Neural cell (in vitro differentiated cells): ENCODE results near the gene PON3.

Experiments used
- POLR2AphosphoS5 ChIP-seq: IDR thresholded peaks from 2 replicates; pipeline ENCODE4 v1.6.1; 2012
- RAD21 ChIP-seq: fragments of 450-650 bp; conservative IDR thresholded peaks from 2 replicates; pipeline ENCODE4 v1.6.1; 2014; ENCODE audit warnings: antibody characterized with exemption, mild to moderate bottlenecking, moderate library complexity
- TF ChIP-seq, protein P1 (sequence below): IDR thresholded peaks from 2 replicates; pipeline ENCODE4 v1.6.1; 2012; ENCODE audit warnings: borderline replicate concordance
- TF ChIP-seq, protein P2 (sequence below): fragments of 450-650 bp; IDR thresholded peaks from 2 replicates; pipeline ENCODE4 v1.5.1; 2014; ENCODE audit warnings: antibody characterized with exemption, mild to moderate bottlenecking, moderate library complexity; ENCODE audit not compliant: poor library complexity, severe bottlenecking

DNA sequence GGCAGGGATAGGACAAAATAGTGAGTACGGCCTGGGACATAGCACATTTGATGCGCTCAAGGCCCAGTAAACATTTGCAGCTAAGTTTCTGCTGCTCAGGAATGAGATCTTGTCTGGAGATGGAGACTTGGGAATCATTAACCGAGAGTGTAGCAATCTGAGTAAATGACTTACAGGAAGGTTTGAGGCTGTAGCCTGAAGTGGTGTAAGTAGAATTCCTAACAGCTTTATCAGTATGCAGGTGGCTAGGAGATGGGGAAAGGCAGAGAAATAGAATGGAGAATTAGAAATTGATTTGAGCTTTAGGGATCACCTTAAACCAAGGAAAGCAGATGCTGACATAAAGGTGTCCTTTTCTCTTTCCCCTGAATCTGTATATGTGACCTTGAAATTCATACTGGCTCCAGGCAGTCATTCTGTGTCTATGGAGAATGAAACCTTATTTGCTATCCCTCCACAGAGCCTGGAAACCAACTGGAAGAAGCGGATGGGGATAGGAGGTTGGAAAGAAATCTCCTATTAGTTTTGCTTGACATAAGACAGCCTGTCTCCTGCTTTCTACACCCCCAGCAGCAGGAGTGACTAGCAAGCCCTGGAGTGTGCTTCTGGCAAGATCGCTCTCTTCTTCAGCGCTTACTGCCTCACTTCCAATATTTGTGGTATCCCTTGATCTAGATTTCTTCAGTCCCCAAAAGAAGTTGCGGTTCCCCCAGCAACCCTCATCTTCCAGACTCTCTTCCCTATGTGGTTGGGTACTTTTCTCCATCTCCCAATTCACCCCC, 45.1 kb upstream of the PON3 start:
- TF ChIP-seq RAD21 (no peak), POLR2AphosphoS5 (no peak)
- TF ChIP-seq, protein P1, sequence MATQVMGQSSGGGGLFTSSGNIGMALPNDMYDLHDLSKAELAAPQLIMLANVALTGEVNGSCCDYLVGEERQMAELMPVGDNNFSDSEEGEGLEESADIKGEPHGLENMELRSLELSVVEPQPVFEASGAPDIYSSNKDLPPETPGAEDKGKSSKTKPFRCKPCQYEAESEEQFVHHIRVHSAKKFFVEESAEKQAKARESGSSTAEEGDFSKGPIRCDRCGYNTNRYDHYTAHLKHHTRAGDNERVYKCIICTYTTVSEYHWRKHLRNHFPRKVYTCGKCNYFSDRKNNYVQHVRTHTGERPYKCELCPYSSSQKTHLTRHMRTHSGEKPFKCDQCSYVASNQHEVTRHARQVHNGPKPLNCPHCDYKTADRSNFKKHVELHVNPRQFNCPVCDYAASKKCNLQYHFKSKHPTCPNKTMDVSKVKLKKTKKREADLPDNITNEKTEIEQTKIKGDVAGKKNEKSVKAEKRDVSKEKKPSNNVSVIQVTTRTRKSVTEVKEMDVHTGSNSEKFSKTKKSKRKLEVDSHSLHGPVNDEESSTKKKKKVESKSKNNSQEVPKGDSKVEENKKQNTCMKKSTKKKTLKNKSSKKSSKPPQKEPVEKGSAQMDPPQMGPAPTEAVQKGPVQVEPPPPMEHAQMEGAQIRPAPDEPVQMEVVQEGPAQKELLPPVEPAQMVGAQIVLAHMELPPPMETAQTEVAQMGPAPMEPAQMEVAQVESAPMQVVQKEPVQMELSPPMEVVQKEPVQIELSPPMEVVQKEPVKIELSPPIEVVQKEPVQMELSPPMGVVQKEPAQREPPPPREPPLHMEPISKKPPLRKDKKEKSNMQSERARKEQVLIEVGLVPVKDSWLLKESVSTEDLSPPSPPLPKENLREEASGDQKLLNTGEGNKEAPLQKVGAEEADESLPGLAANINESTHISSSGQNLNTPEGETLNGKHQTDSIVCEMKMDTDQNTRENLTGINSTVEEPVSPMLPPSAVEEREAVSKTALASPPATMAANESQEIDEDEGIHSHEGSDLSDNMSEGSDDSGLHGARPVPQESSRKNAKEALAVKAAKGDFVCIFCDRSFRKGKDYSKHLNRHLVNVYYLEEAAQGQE: no peak
- TF ChIP-seq, protein P2, sequence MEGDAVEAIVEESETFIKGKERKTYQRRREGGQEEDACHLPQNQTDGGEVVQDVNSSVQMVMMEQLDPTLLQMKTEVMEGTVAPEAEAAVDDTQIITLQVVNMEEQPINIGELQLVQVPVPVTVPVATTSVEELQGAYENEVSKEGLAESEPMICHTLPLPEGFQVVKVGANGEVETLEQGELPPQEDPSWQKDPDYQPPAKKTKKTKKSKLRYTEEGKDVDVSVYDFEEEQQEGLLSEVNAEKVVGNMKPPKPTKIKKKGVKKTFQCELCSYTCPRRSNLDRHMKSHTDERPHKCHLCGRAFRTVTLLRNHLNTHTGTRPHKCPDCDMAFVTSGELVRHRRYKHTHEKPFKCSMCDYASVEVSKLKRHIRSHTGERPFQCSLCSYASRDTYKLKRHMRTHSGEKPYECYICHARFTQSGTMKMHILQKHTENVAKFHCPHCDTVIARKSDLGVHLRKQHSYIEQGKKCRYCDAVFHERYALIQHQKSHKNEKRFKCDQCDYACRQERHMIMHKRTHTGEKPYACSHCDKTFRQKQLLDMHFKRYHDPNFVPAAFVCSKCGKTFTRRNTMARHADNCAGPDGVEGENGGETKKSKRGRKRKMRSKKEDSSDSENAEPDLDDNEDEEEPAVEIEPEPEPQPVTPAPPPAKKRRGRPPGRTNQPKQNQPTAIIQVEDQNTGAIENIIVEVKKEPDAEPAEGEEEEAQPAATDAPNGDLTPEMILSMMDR: no peak
